IMR-90 (cell line): Measurements from ENCODE around the gene CPNE9. TPM values are rescaled to one million over a fixed set of nuclear protein-coding genes. Genes with fewer than 3 reads are reported as not detected.

Source experiments
- ATAC-seq: fragments of 200-7000 bp; cut with Tn5 transposase; 2 replicates; pipeline ENCODE4 v1.9.1; 2020; ENCODE audit warnings: low read depth, mild to moderate bottlenecking, moderate library complexity
- BruUV-seq: library from RNA; stranded (reverse); fragments of 400-500 nt; replicated peaks from 2 replicates; lab custom pipeline; 2021; lab: Mats Ljungman, UMichigan
- CTCF ChIA-PET: fragments of 300-600 bp; formaldehyde crosslinking; extraction: SDS; loops from one replicate; lab custom pipeline; 2021; ENCODE audit warnings: antibody characterized with exemption; lab: Yijun Ruan, JAX
- POLR2A ChIA-PET: fragments of 300-600 bp; sonication (Branson Sonifier 250); formaldehyde crosslinking; loops from one replicate; lab custom pipeline; 2022; ENCODE audit warnings: antibody characterized with exemption; ENCODE audit not compliant: unreplicated experiment; lab: Charles Lee
- DNase-seq: peaks from one replicate; pipeline ENCODE4 v3.0.0; 2013
- H2AFZ ChIP-seq: replicated peaks from 2 replicates; pipeline ENCODE3; 2013; ENCODE audit warnings: low read length, mild to moderate bottlenecking; ENCODE audit not compliant: poor library complexity
- H2AK5ac ChIP-seq: 2 replicates; pipeline ENCODE4 v1.6.1; 2013; ENCODE audit warnings: low read depth, low read length, inconsistent platforms
- H2AK9ac ChIP-seq: replicated peaks from 2 replicates; pipeline ENCODE3; 2013; ENCODE audit warnings: mild to moderate bottlenecking, low read depth, low read length, moderate library complexity; ENCODE audit not compliant: poor library complexity
- H2BK120ac ChIP-seq: 2 replicates; pipeline ENCODE4 v1.6.1; 2013; ENCODE audit warnings: low read depth, low read length, inconsistent platforms
- H2BK15ac ChIP-seq: 3 replicates; pipeline ENCODE4 v1.6.1; 2013; ENCODE audit warnings: low read depth, low read length, inconsistent platforms
- H2BK20ac ChIP-seq: 2 replicates; pipeline ENCODE4 v1.6.1; 2013; ENCODE audit warnings: low read depth, mild to moderate bottlenecking, inconsistent platforms, low read length, moderate library complexity
- H2BK5ac ChIP-seq: 2 replicates; pipeline ENCODE4 v1.6.1; 2013; ENCODE audit warnings: mild to moderate bottlenecking, low read depth, low read length, inconsistent platforms; ENCODE audit not compliant: poor library complexity, severe bottlenecking
- H3K14ac ChIP-seq: replicated peaks from 2 replicates; pipeline ENCODE4 v1.6.1; 2013; ENCODE audit warnings: low read depth, low read length, inconsistent platforms
- H3K18ac ChIP-seq: 2 replicates; pipeline ENCODE4 v1.6.1; 2013; ENCODE audit warnings: low read depth, low read length, control low read depth
- H3K23ac ChIP-seq: 2 replicates; pipeline ENCODE4 v1.6.1; 2013; ENCODE audit warnings: low read depth, low read length, inconsistent platforms
- H3K27ac ChIP-seq: 2 replicates; pipeline ENCODE4 v1.5.1; 2013; ENCODE audit warnings: mild to moderate bottlenecking, control low read depth, low read length; ENCODE audit not compliant: insufficient read depth
- H3K27me3 ChIP-seq: 2 replicates; pipeline ENCODE4 v1.6.1; 2013; ENCODE audit warnings: low read length; ENCODE audit not compliant: control insufficient read depth, insufficient read depth
- H3K36me3 ChIP-seq: 2 replicates; pipeline ENCODE4 v1.6.1; 2013; ENCODE audit warnings: low read length, mixed read lengths; ENCODE audit not compliant: control insufficient read depth, insufficient read depth
- H3K4ac ChIP-seq: 2 replicates; pipeline ENCODE4 v1.6.1; 2013; ENCODE audit warnings: low read depth, low read length, inconsistent platforms
- H3K4me1 ChIP-seq: 2 replicates; pipeline ENCODE4 v1.6.1; 2013; ENCODE audit warnings: low read length, mixed read lengths; ENCODE audit not compliant: control insufficient read depth, insufficient read depth
- H3K4me2 ChIP-seq: 2 replicates; pipeline ENCODE4 v1.6.1; 2013; ENCODE audit warnings: low read depth, mild to moderate bottlenecking, control low read depth, low read length, moderate library complexity
- H3K4me3 ChIP-seq: 2 replicates; pipeline ENCODE4 v1.5.1; 2013; ENCODE audit warnings: low read depth, mild to moderate bottlenecking, control low read depth, low read length, moderate library complexity; ENCODE audit not compliant: insufficient read depth
- H3K56ac ChIP-seq: 2 replicates; pipeline ENCODE4 v1.6.1; 2013; ENCODE audit warnings: low read length, inconsistent platforms; ENCODE audit not compliant: insufficient read depth; ENCODE audit errors: extremely low read depth
- H3K79me1 ChIP-seq, 2 experiments: 2 replicates each; pipeline ENCODE4 v1.6.1; 2013; ENCODE audit warnings: low read length in 2 of 2, inconsistent platforms in 1 of 2, low read depth in 1 of 2
- H3K9ac ChIP-seq: 2 replicates; pipeline ENCODE4 v1.6.1; 2013; ENCODE audit warnings: low read depth, low read length, control low read depth
- H3K9me1 ChIP-seq: 2 replicates; pipeline ENCODE4 v1.6.1; 2013; ENCODE audit warnings: low read length, inconsistent platforms; ENCODE audit not compliant: insufficient read depth
- H3K9me3 ChIP-seq: 2 replicates; pipeline ENCODE4 v1.6.1; 2013; ENCODE audit warnings: low read length; ENCODE audit not compliant: control insufficient read depth, insufficient read depth
- H4K20me1 ChIP-seq: 2 replicates; pipeline ENCODE4 v1.6.1; 2013; ENCODE audit warnings: low read length, inconsistent platforms; ENCODE audit not compliant: insufficient read depth
- H4K5ac ChIP-seq: 2 replicates; pipeline ENCODE4 v1.6.1; 2013; ENCODE audit warnings: mild to moderate bottlenecking, low read depth, low read length, control low read depth
- H4K8ac ChIP-seq, 2 experiments: 2 replicates each; pipeline ENCODE4 v1.6.1; 2013; ENCODE audit warnings: low read depth in 2 of 2, low read length in 2 of 2, control low read depth in 1 of 2, inconsistent platforms in 1 of 2
- H4K91ac ChIP-seq: 2 replicates; pipeline ENCODE4 v1.6.1; 2013; ENCODE audit warnings: low read depth, low read length, inconsistent platforms; ENCODE audit not compliant: insufficient read depth
- BHLHE40 ChIP-seq: fragments of 150-350 bp; IDR thresholded peaks from 2 replicates; pipeline ENCODE4 v1.6.1; 2016; ENCODE audit warnings: mild to moderate bottlenecking, low read depth, low read length
- CEBPB ChIP-seq: IDR thresholded peaks from 2 replicates; pipeline ENCODE4 v1.6.1; 2012; ENCODE audit warnings: low read depth, low read length, improper control_type of control experiment
- MAZ ChIP-seq: IDR thresholded peaks from 2 replicates; pipeline ENCODE4 v1.6.1; 2012; ENCODE audit warnings: low read depth, mild to moderate bottlenecking, low read length, improper control_type of control experiment, moderate library complexity, borderline replicate concordance
- RFX5 ChIP-seq: IDR thresholded peaks from 2 replicates; pipeline ENCODE4 v1.8.0; 2012; ENCODE audit warnings: low read depth, mild to moderate bottlenecking, low read length, moderate library complexity
- WGBS, 2 experiments: methylation state at CpG; one replicate each; pipeline versions ENCODE4 v1.1.5 to v1.1.7; 2013; ENCODE audit warnings: missing lambda C conversion rate in 2 of 2; ENCODE audit not compliant: insufficient read length in 1 of 2; ENCODE audit errors: extremely low coverage in 2 of 2; 5-methylcytosine and 5-hydroxymethylcytosine counted together
- dilution Hi-C: fragments of 300-500 bp; cut with HindIII; formaldehyde crosslinking; loops from one replicate; pipeline ENCODE4 v1.14.3; 2018; ENCODE audit warnings: low sequenced_read_pairs; ENCODE audit not compliant: unreplicated experiment
- in situ Hi-C: fragments of 300-500 bp; cut with MboI; formaldehyde crosslinking; loops from 3 replicates; pipeline ENCODE4 v1.14.3; 2019; ENCODE audit warnings: low sequenced_read_pairs, inconsistent platforms, mixed read lengths
- intact Hi-C: fragments of 100-400 bp; cut with micrococcal nuclease; formaldehyde crosslinking; loops from 2 replicates; pipeline ENCODE4 v1.10.0; 2022
- polyA plus RNA-seq, 3 experiments: library from polyadenylated mRNA; depleted of rRNA; stranded (reverse); fragments of >200 nt; gene quantifications; 2 replicates each; pipeline ENCODE4 v1.2.3, GENCODE V29; 2012; ENCODE audit warnings: low replicate concordance in 1 of 3
- total RNA-seq: library from RNA; depleted of rRNA; stranded (reverse); fragments of >200 nt; gene quantifications from 2 replicates; pipeline ENCODE4 v1.2.3, GENCODE V29; 2012
- TF ChIP-seq, protein P1 (sequence below): conservative IDR thresholded peaks from 2 replicates; pipeline ENCODE4 v1.5.1; 2012; ENCODE audit warnings: mild to moderate bottlenecking, low read depth, low read length, improper control_type of control experiment

The CPNE9 gene
- total and polyA plus RNA-seq, 2 of the 4 experiments (the other 2 are of a cell fraction) = not detected

DNA sequence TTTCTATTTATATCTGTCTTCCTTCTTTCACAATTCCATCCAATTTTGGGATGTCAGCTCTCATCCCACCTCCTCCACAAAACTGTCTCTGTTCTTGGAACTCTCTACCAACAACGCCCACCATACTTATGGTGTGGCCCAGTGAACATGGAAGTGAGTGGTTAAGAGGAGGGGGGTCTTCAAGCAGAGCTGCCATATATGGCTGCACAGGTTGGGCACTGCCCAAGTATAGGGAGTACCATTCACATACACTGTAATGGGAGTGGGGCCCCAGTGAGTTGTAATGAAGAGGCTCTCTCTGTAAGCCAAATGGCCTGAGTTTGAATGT is 74.0 kb downstream of the CPNE9 start:
- H3K79me1 ChIP-seq = peaks cover 0 to 3% of the 10 kb centered on the region in 2 experiments; a peak in 2 of 4 replicates
- no CpG with 5 or more reads among the region's 1 CpG for WGBS, 2 experiments
- no peaks in the 10 kb centered on the region for H3K9me3 ChIP-seq
- H3K9me1 ChIP-seq = peaks cover 9% of the 10 kb centered on the region; the same call in 1 of the 2 replicates
- ChIA-PET POLR2A (no interaction called here), CTCF (no interaction called here)
- H4K91ac ChIP-seq = no peak overlapping the region
- DNase-seq = no peak
- no peak overlapping the region for H3K4me2 ChIP-seq
- in situ Hi-C loops = no loop called here
- H4K8ac ChIP-seq = no peak overlapping the region
- H2AK9ac ChIP-seq = no peak overlapping the region
- H3K9ac ChIP-seq = no peak overlapping the region
- no peak overlapping the region for H3K56ac ChIP-seq
- H3K23ac ChIP-seq = no peak overlapping the region
- no TSS peak for BruUV-seq
- no peak overlapping the region for H4K5ac ChIP-seq
- peaks cover 19% of the 10 kb centered on the region for H3K36me3 ChIP-seq
- no peaks in the 10 kb centered on the region for H3K27me3 ChIP-seq
- H3K18ac ChIP-seq = no peak overlapping the region
- H4K20me1 ChIP-seq = no peaks in the 10 kb centered on the region
- no peak overlapping the region for H3K4me3 ChIP-seq
- peaks cover 3% of the 10 kb centered on the region for H3K4me1 ChIP-seq
- no peak overlapping the region for H3K14ac ChIP-seq
- H2BK5ac ChIP-seq = no peak overlapping the region
- H2BK120ac ChIP-seq = no peak overlapping the region
- no peak overlapping the region for H2BK20ac ChIP-seq
- intact Hi-C loops = no loop called here
- no peak overlapping the region for H2AK5ac ChIP-seq
- TF ChIP-seq, protein P1, sequence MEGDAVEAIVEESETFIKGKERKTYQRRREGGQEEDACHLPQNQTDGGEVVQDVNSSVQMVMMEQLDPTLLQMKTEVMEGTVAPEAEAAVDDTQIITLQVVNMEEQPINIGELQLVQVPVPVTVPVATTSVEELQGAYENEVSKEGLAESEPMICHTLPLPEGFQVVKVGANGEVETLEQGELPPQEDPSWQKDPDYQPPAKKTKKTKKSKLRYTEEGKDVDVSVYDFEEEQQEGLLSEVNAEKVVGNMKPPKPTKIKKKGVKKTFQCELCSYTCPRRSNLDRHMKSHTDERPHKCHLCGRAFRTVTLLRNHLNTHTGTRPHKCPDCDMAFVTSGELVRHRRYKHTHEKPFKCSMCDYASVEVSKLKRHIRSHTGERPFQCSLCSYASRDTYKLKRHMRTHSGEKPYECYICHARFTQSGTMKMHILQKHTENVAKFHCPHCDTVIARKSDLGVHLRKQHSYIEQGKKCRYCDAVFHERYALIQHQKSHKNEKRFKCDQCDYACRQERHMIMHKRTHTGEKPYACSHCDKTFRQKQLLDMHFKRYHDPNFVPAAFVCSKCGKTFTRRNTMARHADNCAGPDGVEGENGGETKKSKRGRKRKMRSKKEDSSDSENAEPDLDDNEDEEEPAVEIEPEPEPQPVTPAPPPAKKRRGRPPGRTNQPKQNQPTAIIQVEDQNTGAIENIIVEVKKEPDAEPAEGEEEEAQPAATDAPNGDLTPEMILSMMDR = no peak
- TF ChIP-seq CEBPB (no peak), BHLHE40 (no peak), MAZ (no peak), RFX5 (no peak)
- H2AFZ ChIP-seq = no peak overlapping the region
- H3K27ac ChIP-seq = no peak overlapping the region
- no peak for ATAC-seq
- dilution Hi-C loops = no loop called here
- H2BK15ac ChIP-seq = no peak overlapping the region
- no peak overlapping the region for H3K4ac ChIP-seq
